Body of pancreas (tissue), 4 donors: ENCODE measurements around the gene KLHL12. TPM values are rescaled to one million over a fixed set of nuclear protein-coding genes. Genes with fewer than 3 reads are reported as not detected.

ENCODE experiments used
- ATAC-seq: fragments of 150-250 bp; one replicate; pipeline ENCODE4 v1.9.1; 2016
- DNase-seq, 4 donors: peaks; one replicate each; pipeline ENCODE4 v3.0.0-alpha.2; 2019
- H3K27ac ChIP-seq, 4 donors: fragments of 200-600 bp; sonication (generic); 1 replicate in 3 of 4; 2 replicates in 1 of 4; pipeline versions ENCODE4 v1.5.1 to v1.6.1; 2016 to 2019; ENCODE audit warnings: mild to moderate bottlenecking in 1 of 4, mixed read lengths in 1 of 4, moderate library complexity in 1 of 4
- H3K27me3 ChIP-seq, 2 donors: fragments of 200-600 bp; sonication (generic); one replicate each; pipeline ENCODE4 v1.6.0; 2016; ENCODE audit warnings: mild to moderate bottlenecking in 1 of 2
- H3K36me3 ChIP-seq, 2 donors: fragments of 200-600 bp; sonication (generic); replicated peaks in 1 of 2; 2 replicates each; pipeline ENCODE4 v1.5.1; 2016; ENCODE audit warnings: low read depth in 2 of 2; ENCODE audit not compliant: insufficient read depth in 1 of 2
- H3K4me1 ChIP-seq: fragments of 200-600 bp; sonication (generic); one replicate; pipeline ENCODE4 v1.6.0; 2016
- H3K4me3 ChIP-seq, 2 donors: fragments of 200-600 bp; sonication (generic); 1 replicate in 1 of 2; 2 replicates in 1 of 2; pipeline ENCODE4 v1.5.1; 2016 to 2019
- H3K9me3 ChIP-seq, 3 donors: fragments of 200-600 bp; sonication (generic); 1 replicate in 2 of 3; 2 replicates in 1 of 3; pipeline ENCODE4 v1.5.1; 2016
- CTCF ChIP-seq, 7 experiments: fragments of 450-650 bp in 4 of 7; fragments of 200-600 bp in 3 of 7; sonication (generic) in 3 of 7; IDR thresholded peaks; one replicate each; pipeline ENCODE4 v1.5.1; 2016 to 2019; ENCODE audit warnings: antibody characterized with exemption in 7 of 7
- POLR2A ChIP-seq, 3 donors: fragments of 450-650 bp; IDR thresholded peaks; one replicate each; pipeline ENCODE4 v1.6.1; 2016; ENCODE audit warnings: antibody characterized with exemption in 3 of 3, mild to moderate bottlenecking in 2 of 3
- WGBS, 2 donors: methylation state at CpG; one replicate each; pipeline ENCODE4 v1.1.5; 2017; 5-methylcytosine and 5-hydroxymethylcytosine counted together
- intact Hi-C: fragments of 100-400 bp; cut with DNase I; formaldehyde crosslinking; loops from one replicate; pipeline ENCODE4 v1.15.1; 2023
- small RNA-seq: library from RNA; depleted of rRNA; stranded (forward); fragments of <200 nt; gene quantifications from one replicate; pipeline ENCODE3, GENCODE V24; 2016
- total RNA-seq, 2 donors: library from RNA; depleted of rRNA; stranded (reverse); fragments of >200 nt; gene quantifications; one replicate each; pipeline ENCODE4 v1.1.0, GENCODE V29; 2016

The KLHL12 gene
- total RNA-seq, 2 donors from 2014 or later: 15.3 to 21.8 TPM

GRCh38 chr1:202844259-202844658 is 82.8 kb downstream of the KLHL12 start:
- intact Hi-C loops: no loop called here
- DNase-seq (no peak), ATAC-seq (no peak)
- no peak overlapping the region for H3K27ac ChIP-seq
- TF ChIP-seq POLR2A (IDR thresholded peaks at IDR 0.05) (no peak), CTCF (IDR thresholded peaks at IDR 0.05) (no peak)
- H3K36me3 ChIP-seq: no peaks in the 10 kb centered on the region
- WGBS, 2 donors: 68 to 85% methylated on average over 2 to 5 of the region's 5 CpGs
- H3K9me3 ChIP-seq: no peaks in the 10 kb centered on the region
- H3K4me1 ChIP-seq: no peaks in the 10 kb centered on the region
- H3K27me3 ChIP-seq: no peaks in the 10 kb centered on the region
- H3K4me3 ChIP-seq: no peak overlapping the region

GRCh38 chr1:202843081-202843480 is 84.0 kb downstream of the KLHL12 start:
- TF ChIP-seq CTCF (IDR thresholded peaks at IDR 0.05) (no peak), POLR2A (IDR thresholded peaks at IDR 0.05) (no peak)
- Histone ChIP-seq H3K4me1 (no peaks in the 10 kb centered on the region), H3K27ac (no peak overlapping the region), H3K27me3 (no peaks in the 10 kb centered on the region), H3K36me3 (no peaks in the 10 kb centered on the region), H3K9me3 (no peaks in the 10 kb centered on the region), H3K4me3 (no peak overlapping the region)
- 73 to 79% methylated on average over 11 of the region's 11 CpGs for WGBS, 2 donors
- ATAC-seq: no peak
- intact Hi-C loops: no loop called here
- DNase-seq: no peak

Small RNA genes lying within 50 kb of the gene (small RNA-seq; reads per million reads assigned to genes)
- not detected for gene RF00019

Other genes starting within 250 kb of the KLHL12 start
- gene SYT2, start 216.8 kb downstream of the KLHL12 start, total RNA-seq: not detected
- 10 to 100 TPM; 28.7 to 36.8 TPM for gene KDM5B, start 118.8 kb downstream of the KLHL12 start, total RNA-seq
- gene PCAT6, start 116.3 kb downstream of the KLHL12 start, total RNA-seq: not detected
- 1 to 10 TPM; 2.6 to 4.0 TPM for gene RABIF, start 38.1 kb downstream of the KLHL12 start, total RNA-seq
- gene ADIPOR1, start 31.1 kb upstream of the KLHL12 start, total RNA-seq: 10 to 100 TPM; 38.6 to 52.4 TPM
- gene CYB5R1, start 40.0 kb upstream of the KLHL12 start, total RNA-seq: 10 to 100 TPM; 23.4 to 32.4 TPM
- 10 to 100 TPM; 47.7 to 86.7 TPM for gene TMEM183A, start 80.1 kb upstream of the KLHL12 start, total RNA-seq
- gene PPFIA4, start 99.3 kb upstream of the KLHL12 start, total RNA-seq: not detected
- not detected for gene MYOG, start 158.8 kb upstream of the KLHL12 start, total RNA-seq
- 10 to 100 TPM; 16.1 to 21.1 TPM for gene ADORA1, start 200.5 kb upstream of the KLHL12 start, total RNA-seq
- gene MYBPH, start 248.6 kb upstream of the KLHL12 start, total RNA-seq: not detected